NT2/D1 (cell line): ENCODE data around the gene MSRB1.

Source experiments
- SUZ12 ChIP-seq: IDR thresholded peaks from 2 replicates; pipeline ENCODE4 v1.6.1; 2011; ENCODE audit not compliant: insufficient read length, insufficient read depth; ENCODE audit errors: extremely low read depth
- YY1 ChIP-seq: IDR thresholded peaks from 2 replicates; pipeline ENCODE4 v1.6.1; 2011; ENCODE audit not compliant: insufficient read length, insufficient read depth
- ZNF274 ChIP-seq: IDR thresholded peaks from 2 replicates; pipeline ENCODE4 v1.6.1; 2011; ENCODE audit warnings: mild to moderate bottlenecking, low read depth, low read length

GRCh38 chr16:1933097-1933661, 9.8 kb downstream of the MSRB1 start:
- no peak for TF ChIP-seq ZNF274
- no peak for TF ChIP-seq SUZ12
- no peak for TF ChIP-seq YY1
